NK-92 (cell line): ENCODE data around the gene VPS18.

ENCODE experiments used
- DNase-seq: peaks from one replicate; lab custom pipeline; 2025; ENCODE audit not compliant: unreplicated experiment; lab: John Stamatoyannopoulos, UW

Gene VPS18

DNA sequence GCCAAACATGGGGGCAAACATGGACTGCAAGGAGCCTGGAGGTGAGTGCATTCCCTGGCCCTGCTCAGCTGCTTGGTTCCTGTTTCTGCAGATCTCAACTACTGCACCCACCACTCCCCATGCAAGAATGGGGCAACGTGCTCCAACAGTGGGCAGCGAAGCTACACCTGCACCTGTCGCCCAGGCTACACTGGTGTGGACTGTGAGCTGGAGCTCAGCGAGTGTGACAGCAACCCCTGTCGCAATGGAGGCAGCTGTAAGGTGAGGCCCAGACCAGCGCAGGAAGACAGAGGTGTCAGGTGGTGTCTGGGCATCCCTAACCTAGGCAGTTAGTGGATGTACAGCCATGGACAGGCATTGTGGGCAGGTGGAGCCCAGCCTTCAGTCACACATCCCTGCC lies 40.2 kb downstream of the VPS18 start:
- DNase-seq = no peak

GRCh38 chr15:40936234-40936708 lies 42.0 kb downstream of the VPS18 start:
- DNase-seq = no peak

DNA sequence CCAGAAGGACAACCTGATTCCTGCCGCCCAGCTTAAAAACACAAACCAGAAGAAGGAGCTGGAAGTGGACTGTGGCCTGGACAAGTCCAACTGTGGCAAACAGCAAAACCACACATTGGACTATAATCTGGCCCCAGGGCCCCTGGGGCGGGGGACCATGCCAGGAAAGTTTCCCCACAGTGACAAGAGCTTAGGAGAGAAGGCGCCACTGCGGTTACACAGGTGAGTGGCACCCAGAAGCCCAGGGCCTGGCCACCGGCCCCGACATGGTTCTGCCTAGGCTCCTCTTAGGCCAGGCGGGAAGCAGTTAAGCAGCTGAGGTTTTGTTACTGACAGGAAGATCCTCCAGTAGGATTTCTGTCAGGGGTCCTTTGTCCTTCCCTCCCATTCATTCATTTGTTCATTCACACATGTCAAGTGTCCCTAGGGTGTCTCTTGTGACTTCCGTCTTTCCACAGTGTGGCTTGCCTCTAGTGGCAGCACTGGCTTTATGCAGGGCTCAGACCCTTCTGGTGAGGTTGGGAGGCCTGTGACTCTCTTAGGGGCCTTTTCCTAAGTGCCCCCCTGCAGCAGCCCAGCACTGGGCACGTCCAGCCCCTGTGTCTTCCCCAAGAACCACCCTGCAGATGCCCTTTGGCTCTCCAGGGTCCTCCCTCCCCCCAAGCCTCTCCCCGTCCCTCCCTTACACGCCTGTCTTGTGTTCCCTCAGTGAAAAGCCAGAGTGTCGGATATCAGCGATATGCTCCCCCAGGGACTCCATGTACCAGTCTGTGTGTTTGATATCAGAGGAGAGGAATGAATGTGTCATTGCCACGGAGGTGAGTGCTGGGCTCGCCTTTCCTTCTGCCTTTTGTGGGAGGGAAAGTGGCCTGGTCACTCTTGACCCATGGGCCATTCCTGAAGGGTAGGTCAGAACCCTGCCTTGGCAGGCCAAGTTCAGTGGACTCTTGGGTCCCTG lies 42.7 kb downstream of the VPS18 start:
- no peak for DNase-seq

- no peak for DNase-seq
These were observed 43.7 kb downstream of the VPS18 start for GRCh38 chr15:40937762-40938535.

- DNase-seq = no peak
These were observed 44.3 kb downstream of the VPS18 start for GRCh38 chr15:40938536-40938870.

GRCh38 chr15:40940296-40940801 lies 46.1 kb downstream of the VPS18 start:
- no peak for DNase-seq

GRCh38 chr15:40941068-40941527 lies 46.8 kb downstream of the VPS18 start:
- DNase-seq = no peak

GRCh38 chr15:40941528-40942336 lies 47.5 kb downstream of the VPS18 start:
- DNase-seq = no peak

GRCh38 chr15:40942337-40942854 lies 48.1 kb downstream of the VPS18 start:
- no peak for DNase-seq

- no peak for DNase-seq
These were observed 48.6 kb downstream of the VPS18 start for GRCh38 chr15:40942878-40943277.

- DNase-seq = no peak
These were observed 49.6 kb downstream of the VPS18 start for GRCh38 chr15:40943764-40944365.

DNA sequence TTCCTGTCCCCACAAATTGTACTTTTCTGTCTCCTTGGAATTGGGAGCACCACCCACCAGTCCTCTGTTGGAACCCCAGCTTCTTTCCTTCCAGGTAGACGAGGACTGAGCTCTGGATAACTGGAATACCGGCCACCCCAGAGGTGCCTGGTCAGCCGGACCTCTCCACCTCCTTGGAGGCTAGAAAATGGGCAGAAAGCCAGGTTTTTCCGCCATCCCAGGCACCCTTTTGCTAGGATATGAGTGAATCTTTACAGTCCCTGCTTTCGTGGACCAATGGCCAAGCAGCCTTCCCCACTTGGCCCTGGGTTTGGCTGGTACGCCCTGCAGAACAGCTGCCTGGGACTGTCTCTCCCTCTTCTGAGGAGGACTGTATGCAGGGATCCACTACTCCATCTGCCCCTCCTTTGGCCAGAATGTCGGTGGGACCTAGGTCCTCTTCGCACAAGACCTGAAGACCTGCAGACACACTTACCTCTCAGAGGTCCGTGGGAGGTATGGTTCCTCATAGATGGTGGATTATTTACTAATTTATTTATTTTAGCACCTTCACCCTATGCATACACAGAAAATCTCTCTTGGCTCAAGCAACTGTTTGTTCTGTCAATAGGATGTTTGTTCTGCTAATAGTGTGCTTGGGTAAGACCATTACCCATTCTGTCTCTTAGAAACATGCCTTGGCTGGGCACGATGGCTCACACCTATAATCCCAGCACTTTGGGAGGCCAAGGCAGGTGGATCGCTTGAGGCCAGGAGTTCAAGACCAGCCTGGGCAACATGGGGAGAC lies 50.5 kb downstream of the VPS18 start:
- no peak for DNase-seq

DNA sequence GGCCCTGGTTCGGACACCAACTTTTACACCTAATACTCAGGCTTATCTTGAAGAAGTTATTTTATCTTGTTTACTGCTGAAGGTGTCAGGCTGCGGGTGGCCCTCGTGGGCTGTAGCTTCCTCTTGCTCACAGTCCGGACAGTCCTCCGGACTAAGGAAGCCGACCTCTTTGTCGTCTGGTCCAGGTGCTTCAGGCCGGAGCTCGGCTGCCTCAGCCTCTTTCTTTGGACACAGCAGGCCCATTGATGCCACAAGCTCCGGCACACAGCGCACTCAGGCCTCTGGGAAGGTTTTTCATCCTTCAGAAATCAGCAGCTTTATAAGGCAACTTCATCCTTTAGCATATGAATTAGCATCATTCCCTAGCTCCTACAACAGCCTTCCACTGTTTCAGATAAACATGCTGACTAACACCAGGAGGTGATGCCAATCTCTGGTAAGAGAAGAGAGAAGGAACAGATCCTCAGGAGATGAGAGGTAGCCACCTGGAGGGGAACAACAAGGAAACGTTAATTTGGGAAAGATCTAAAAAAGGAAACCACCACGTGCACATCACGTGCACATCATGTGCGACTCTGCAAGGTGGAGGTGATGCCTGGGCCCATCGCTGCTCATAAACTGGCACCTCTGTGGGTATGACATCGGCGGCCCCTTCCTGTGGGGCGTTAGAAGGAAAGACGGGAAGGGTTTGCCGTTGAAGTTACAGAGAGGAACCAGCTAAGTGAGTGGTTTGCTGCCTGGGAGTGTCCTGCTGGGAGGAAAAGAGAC lies 54.6 kb downstream of the VPS18 start:
- DNase-seq = no peak

DNA sequence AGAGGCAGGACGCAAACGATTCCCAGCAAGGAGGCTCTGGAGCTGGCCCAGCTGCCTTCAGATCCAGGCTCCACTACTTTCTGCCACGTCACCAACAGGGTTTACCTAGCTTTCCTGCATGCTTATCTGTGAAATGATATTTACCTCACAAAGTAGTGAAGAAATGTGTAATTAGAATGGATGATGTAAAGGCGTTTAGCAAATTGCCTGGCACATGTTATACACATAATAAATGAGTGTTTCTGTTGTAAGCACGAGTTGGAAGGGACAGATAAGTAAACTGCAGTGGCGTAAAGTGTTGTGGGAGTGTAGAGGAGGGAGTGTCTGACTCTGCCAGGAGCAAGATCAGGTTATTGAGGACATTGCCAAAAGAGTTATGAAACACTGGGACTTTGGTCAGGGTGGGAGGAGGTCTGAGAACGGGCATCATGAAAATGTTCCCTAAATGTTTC lies 55.5 kb downstream of the VPS18 start:
- no peak for DNase-seq

- DNase-seq = no peak
These were observed 57.5 kb downstream of the VPS18 start for GRCh38 chr15:40951764-40952163.

DNA sequence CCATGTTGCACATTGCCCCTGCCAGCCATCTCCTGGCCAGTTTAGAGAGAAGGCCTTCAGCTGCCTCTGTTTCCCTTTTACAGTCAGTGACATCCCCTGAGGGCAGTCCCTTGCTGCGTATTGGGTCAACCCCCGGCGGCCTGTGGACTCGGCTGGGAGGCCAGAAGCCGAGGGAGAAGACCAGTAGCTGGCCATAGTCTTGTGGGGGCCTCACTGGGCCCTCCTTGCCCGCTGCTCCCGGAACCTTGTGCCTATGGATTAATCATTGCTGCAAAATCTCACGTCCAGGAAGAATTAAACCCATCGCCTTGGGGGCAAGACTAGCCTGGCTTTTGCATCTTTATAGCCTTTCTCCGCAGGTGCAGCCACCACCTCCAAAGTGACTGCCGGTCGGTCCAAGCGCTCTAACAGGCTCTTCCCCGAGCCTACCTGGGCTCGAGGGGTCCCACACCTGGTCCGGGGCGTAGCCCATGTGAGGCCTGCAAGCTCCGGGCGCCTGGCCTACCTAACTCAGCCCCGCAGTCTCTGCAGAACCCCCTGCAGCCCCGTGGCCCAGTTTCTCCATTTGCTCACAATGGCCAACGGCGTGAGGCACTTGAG lies 58.2 kb downstream of the VPS18 start:
- DNase-seq = no peak

DNA sequence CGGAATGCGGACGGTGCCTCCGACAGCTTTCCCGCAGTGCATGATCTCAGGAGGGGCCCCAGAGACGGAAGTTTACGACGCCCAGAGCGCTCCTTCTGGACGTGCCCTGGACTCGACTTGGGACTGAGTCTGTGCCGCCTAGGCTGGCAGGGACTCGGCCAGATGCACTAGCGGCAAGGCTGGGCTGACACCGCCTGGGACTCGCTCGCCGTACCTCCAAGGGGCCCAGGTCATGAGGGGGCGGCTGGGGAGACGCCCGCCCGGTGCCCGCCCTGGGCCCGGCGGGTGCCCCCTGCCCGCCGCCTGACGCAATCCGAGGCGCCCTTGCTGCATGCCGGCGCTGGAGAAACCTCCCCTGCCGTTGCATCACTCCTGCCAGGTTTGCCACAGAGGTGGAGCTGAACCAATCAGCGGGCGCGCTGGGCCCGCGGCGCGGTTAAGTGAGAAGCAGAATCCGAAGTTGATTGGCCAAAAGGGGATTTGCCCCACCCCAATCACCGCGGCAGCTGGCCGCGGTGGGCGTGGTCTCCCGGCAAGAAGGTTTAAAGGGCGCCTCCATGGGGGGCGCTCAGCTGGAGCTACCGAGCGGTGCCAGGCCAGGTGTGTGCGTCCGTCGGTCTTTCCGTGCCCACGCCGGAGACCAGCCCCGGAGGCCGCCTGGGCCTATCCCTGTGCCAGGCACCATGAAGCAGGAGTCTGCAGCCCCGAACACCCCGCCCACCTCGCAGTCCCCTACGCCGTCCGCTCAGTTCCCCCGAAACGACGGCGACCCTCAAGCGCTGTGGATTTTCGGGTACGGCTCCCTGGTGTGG lies 58.9 kb downstream of the VPS18 start, which contains the start of gene CHAC1:
CHAC1 (plus strand) TSS at position 571 of the 812 bp plus-strand sequence; CDS start at position 684, 113 bp downstream.
- peak; percentile 28 for DNase-seq
